GM12878 (cell line): ENCODE measurements around the gene YAF2. TPM values are rescaled to one million over a fixed set of nuclear protein-coding genes. Genes with fewer than 3 reads are reported as not detected.

ENCODE experiments used
- ATAC-seq: fragments of 200-7000 bp; cut with Tn5 transposase; 3 replicates; pipeline ENCODE4 v1.9.1; 2020; ENCODE audit warnings: mild to moderate bottlenecking, moderate library complexity
- BruUV-seq: library from RNA; stranded (reverse); fragments of 400-500 nt; replicated peaks from 2 replicates; lab custom pipeline; 2021; lab: Mats Ljungman, UMichigan
- CTCF ChIA-PET: fragments of 300-600 bp; sonication (Branson Sonifier 250); formaldehyde crosslinking; extraction: SDS; loops from one replicate; lab custom pipeline; 2021; ENCODE audit warnings: inconsistent platforms; lab: Yijun Ruan, JAX
- POLR2A ChIA-PET: fragments of 350-600 bp; formaldehyde crosslinking; extraction: SDS; loops from one replicate; lab custom pipeline; 2021; ENCODE audit warnings: inconsistent platforms; lab: Charles Lee
- RAD21 ChIA-PET: fragments of 300-600 bp; sonication (Branson Sonifier 250); formaldehyde crosslinking; loops from one replicate; lab custom pipeline; 2023; ENCODE audit warnings: antibody characterized with exemption; ENCODE audit not compliant: unreplicated experiment; lab: Charles Lee
- SMC1A ChIA-PET: fragments of 300-600 bp; sonication (Branson Sonifier 250); formaldehyde crosslinking; loops from one replicate; lab custom pipeline; 2023; ENCODE audit not compliant: unreplicated experiment, uncharacterized antibody; lab: Charles Lee
- DNase-seq: peaks from one replicate; pipeline ENCODE4 v3.0.0-alpha.2; 2011; ENCODE audit warnings: low read depth, low spot score
- FAIRE-seq: peaks from 3 replicates; lab custom pipeline; 2011; peaks lifted over from hg19 to GRCh38; lab: Jason Lieb, UNC
- H2AFZ ChIP-seq: 2 replicates; pipeline ENCODE4 v1.6.0; 2011; ENCODE audit warnings: low read depth, low read length, control low read depth; ENCODE audit not compliant: control insufficient read depth
- H3K27ac ChIP-seq: 2 replicates; pipeline ENCODE4 v1.5.1; 2011; ENCODE audit warnings: control low read depth; ENCODE audit not compliant: control insufficient read depth, insufficient read depth
- H3K27me3 ChIP-seq, 2 experiments: replicated peaks in 1 of 2; 2 replicates each; pipeline versions ENCODE4 v1.6.0 to v1.6.1; 2011; ENCODE audit warnings: low read length in 1 of 2; ENCODE audit not compliant: control insufficient read depth in 2 of 2, insufficient read depth in 2 of 2
- H3K36me3 ChIP-seq, 2 experiments: 2 replicates each; pipeline ENCODE4 v1.5.1; 2011; ENCODE audit warnings: low read length in 1 of 2; ENCODE audit not compliant: control insufficient read depth in 2 of 2, insufficient read depth in 2 of 2
- H3K4me1 ChIP-seq: 2 replicates; pipeline ENCODE4 v1.6.1; 2011; ENCODE audit warnings: mild to moderate bottlenecking, low read length, moderate library complexity, mixed read lengths; ENCODE audit not compliant: control insufficient read depth, insufficient read depth
- H3K4me2 ChIP-seq: 2 replicates; pipeline ENCODE4 v1.6.0; 2011; ENCODE audit warnings: control low read depth; ENCODE audit not compliant: control insufficient read depth, insufficient read depth
- H3K4me3 ChIP-seq: fragments of 200-600 bp; sonication (generic); 2 replicates; pipeline ENCODE4 v1.5.1; 2016
- H3K79me2 ChIP-seq: 2 replicates; pipeline ENCODE4 v1.6.0; 2011; ENCODE audit warnings: low read length; ENCODE audit not compliant: control insufficient read depth, insufficient read depth
- H3K9ac ChIP-seq: 2 replicates; pipeline ENCODE4 v1.8.0; 2011; ENCODE audit warnings: low read length, control low read depth, mixed read lengths; ENCODE audit not compliant: control insufficient read depth, insufficient read depth
- H3K9me3 ChIP-seq: replicated peaks from 3 replicates; pipeline ENCODE4 v1.5.1; 2011; ENCODE audit warnings: mild to moderate bottlenecking, low read length; ENCODE audit not compliant: control insufficient read depth, insufficient read depth
- H4K20me1 ChIP-seq: 2 replicates; pipeline ENCODE4 v1.6.0; 2011; ENCODE audit not compliant: control insufficient read depth, insufficient read depth
- IRF5 ChIP-seq: fragments of 450-650 bp; IDR thresholded peaks from 2 replicates; pipeline ENCODE4 v1.6.1; 2017; ENCODE audit warnings: borderline replicate concordance
- MEF2B ChIP-seq: fragments of 450-650 bp; IDR thresholded peaks from 2 replicates; pipeline ENCODE4 v1.6.1; 2018; ENCODE audit warnings: mild to moderate bottlenecking, moderate library complexity; ENCODE audit not compliant: partially characterized antibody, poor library complexity, severe bottlenecking
- PRDM15 ChIP-seq: fragments of 450-650 bp; formaldehyde crosslinking; IDR thresholded peaks from 2 replicates; pipeline ENCODE4 v1.4.0; 2020; ENCODE audit warnings: mild to moderate bottlenecking, moderate library complexity
- TCF7 ChIP-seq: IDR thresholded peaks from 2 replicates; pipeline ENCODE4 v1.6.1; 2014; ENCODE audit warnings: antibody characterized with exemption, borderline replicate concordance
- ZNF24 ChIP-seq: fragments of 450-650 bp; IDR thresholded peaks from 2 replicates; pipeline ENCODE4 v1.6.1; 2017; ENCODE audit warnings: antibody characterized with exemption, mild to moderate bottlenecking
- WGBS: methylation state at CpG from one replicate; pipeline ENCODE4 v1.1.6; 2016; ENCODE audit warnings: low lambda C conversion rate; ENCODE audit not compliant: insufficient replicate concordance, insufficient coverage; ENCODE audit errors: missing lambda C conversion rate; 5-methylcytosine and 5-hydroxymethylcytosine counted together
- in situ Hi-C: fragments of 300-500 bp; cut with MboI; formaldehyde crosslinking; loops from 9 replicates; pipeline ENCODE4 v1.14.3; 2018; ENCODE audit warnings: mixed read lengths
- intact Hi-C: fragments of 100-400 bp; cut with micrococcal nuclease; formaldehyde crosslinking; loops from one replicate; pipeline ENCODE4 v1.14.2; 2022; ENCODE audit not compliant: unreplicated experiment
- polyA plus RNA-seq, 11 experiments: library from polyadenylated mRNA; depleted of rRNA in 4 of 11; unstranded in 6 of 11; stranded (reverse) in 5 of 11; fragments of >200 nt; fragmentation: Nextera tagmentation in 4 of 11; fragmentation: Illumina TruSeq in 1 of 11; extraction: Ambion mirVana in 4 of 11; extraction: Trizol in 1 of 11; gene quantifications; 1 replicate in 1 of 11; 2 replicates in 10 of 11; pipeline versions ENCODE4 v1.2.1 to v1.2.3, GENCODE V29; 2011 to 2016; ENCODE audit warnings: inconsistent platforms in 2 of 11, missing spikeins in 2 of 11, low read depth in 1 of 11
- total RNA-seq, 4 experiments: library from RNA; depleted of rRNA in 3 of 4; stranded (reverse); fragments of >200 nt in 3 of 4; fragmentation: Illumina TruSeq in 1 of 4; extraction: Trizol in 1 of 4; gene quantifications; 2 replicates each; pipeline versions ENCODE4 v1.2.1 to v1.2.3, GENCODE V29; 2013 to 2021

Gene YAF2
- total and polyA plus RNA-seq, 10 of the 15 experiments (the other 5 are each of a cell fraction or from before 2014, with no cell fraction given), result 18.8 to 36.6 (median 23.0) TPM

GRCh38 chr12:42128327-42128726 lies 109.7 kb downstream of the YAF2 start:
- Histone ChIP-seq H4K20me1 (no peaks in the 10 kb centered on the region), H3K9me3 (no peaks in the 10 kb centered on the region), H3K79me2 (peaks cover 12% of the 10 kb centered on the region), H3K9ac (no peak overlapping the region), H2AFZ (no peak overlapping the region), H3K27ac (no peak overlapping the region), H3K4me3 (no peak overlapping the region), H3K4me1 (no peaks in the 10 kb centered on the region), H3K4me2 (no peak overlapping the region), H3K27me3 (no peaks in the 10 kb centered on the region), H3K36me3 (no peaks in the 10 kb centered on the region)
- ATAC-seq (peak; percentile 47), FAIRE-seq (no peak), DNase-seq (no peak)
- ChIA-PET RAD21 (interaction anchor here (0.7 to 3.3 kb wide), 5 partner anchors 13 to 244 kb away, joined by 3 to 9 read pairs (median 3); no protein-coding TSS in a partner anchor), CTCF (interaction anchor here (0.8 to 1.9 kb wide), 7 partner anchors 9 to 244 kb away, joined by 3 to 11 read pairs (median 4); no protein-coding TSS in a partner anchor), POLR2A (no interaction called here), SMC1A (interaction anchor here (0.6 to 2.0 kb wide), 13 partner anchors 9 to 244 kb away, joined by 3 to 10 read pairs (median 3); no protein-coding TSS in a partner anchor)
- no TSS peak for BruUV-seq
- intact Hi-C loops (loop anchor here (2.0 kb wide), 1 partner anchor 204 kb away; no protein-coding TSS in a partner anchor), in situ Hi-C loops (no loop called here)
- no peak for TF ChIP-seq MEF2B
- no peak for TF ChIP-seq IRF5
- no peak for TF ChIP-seq ZNF24
- no peak for TF ChIP-seq TCF7
- no peak for TF ChIP-seq PRDM15 (CRISPR knock-in tag)
- WGBS, result 65% methylated on average over 3 of the region's 3 CpGs
